HAP-1 (cell line): ENCODE data around the gene SPATA31C1.

Source experiments
- DNase-seq, 2 experiments: peaks; one replicate each; pipeline ENCODE4 v3.0.0-alpha.2; 2016 to 2020; ENCODE audit warnings: low spot score in 2 of 2
- H3K27me3 ChIP-seq: fragments of 250-450 bp; sonication (Bioruptor Pico); 2 replicates; pipeline ENCODE4 v1.5.1; 2020; ENCODE audit warnings: low read depth, mild to moderate bottlenecking, moderate library complexity
- H3K36me3 ChIP-seq: fragments of 250-450 bp; sonication (Bioruptor Pico); replicated peaks from 2 replicates; pipeline ENCODE4 v1.5.1; 2020; ENCODE audit warnings: mild to moderate bottlenecking
- H3K4me1 ChIP-seq: fragments of 250-450 bp; sonication (Bioruptor Pico); 2 replicates; pipeline ENCODE4 v1.5.1; 2020; ENCODE audit warnings: mild to moderate bottlenecking
- H3K4me3 ChIP-seq: fragments of 250-450 bp; sonication (Bioruptor Pico); 2 replicates; pipeline ENCODE4 v1.5.1; 2020; ENCODE audit warnings: mild to moderate bottlenecking, moderate library complexity
- H3K9me3 ChIP-seq: fragments of 250-450 bp; sonication (Bioruptor Pico); 2 replicates; pipeline ENCODE4 v1.5.1; 2020; ENCODE audit warnings: mild to moderate bottlenecking, moderate library complexity
- in situ Hi-C: fragments of 300-500 bp; cut with MboI; formaldehyde crosslinking; loops from 3 replicates; pipeline ENCODE4 v1.14.3; 2020; ENCODE audit warnings: low sequenced_read_pairs, inconsistent platforms, mixed read lengths

SPATA31C1 gene

GRCh38 chr9:87880683-87881082 lies 37.1 kb upstream of the SPATA31C1 start:
- no peaks in the 10 kb centered on the region for H3K27me3 ChIP-seq
- in situ Hi-C loops: no loop called here
- H3K4me3 ChIP-seq: no peak overlapping the region
- H3K4me1 ChIP-seq: no peaks in the 10 kb centered on the region
- H3K36me3 ChIP-seq: no peaks in the 10 kb centered on the region
- DNase-seq: no peak
- H3K9me3 ChIP-seq: no peaks in the 10 kb centered on the region; the same call in 1 of the 2 replicates

DNA sequence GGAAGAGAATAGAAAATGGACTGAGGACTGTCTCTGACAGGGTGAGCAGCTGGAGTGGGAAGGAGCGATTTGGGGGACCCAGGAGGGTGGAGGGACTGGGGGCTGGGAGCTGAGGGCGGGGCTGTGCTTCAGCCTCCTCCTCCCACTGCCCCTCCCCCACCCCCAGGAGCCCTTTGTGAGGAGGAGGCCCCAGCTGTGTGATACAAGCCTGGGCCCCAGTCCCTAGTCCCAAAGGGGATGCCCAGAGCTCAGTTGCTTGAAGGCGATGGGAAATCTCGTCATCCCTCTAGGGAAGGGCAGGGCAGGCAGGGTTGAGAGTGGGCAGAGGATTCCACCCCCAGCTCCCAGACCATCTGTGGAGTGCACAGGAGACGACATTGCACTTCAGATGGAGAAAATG lies 35.1 kb upstream of the SPATA31C1 start, which contains the start of gene SPATA31E1:
SPATA31E1 (plus strand) TSS at position 251 of the 400 bp plus-strand sequence; CDS start at position 266, 15 bp downstream.
- no peaks in the 10 kb centered on the region for H3K36me3 ChIP-seq
- no peaks in the 10 kb centered on the region for H3K4me1 ChIP-seq
- H3K27me3 ChIP-seq: no peaks in the 10 kb centered on the region
- H3K9me3 ChIP-seq: no peaks in the 10 kb centered on the region
- in situ Hi-C loops: no loop called here
- no peak within 1 kb of the TSS for H3K4me3 ChIP-seq
- DNase-seq: no peak

- Histone ChIP-seq H3K36me3 (no peaks in the 10 kb centered on the region), H3K4me1 (no peaks in the 10 kb centered on the region), H3K4me3 (no peak overlapping the region), H3K27me3 (no peaks in the 10 kb centered on the region), H3K9me3 (no peaks in the 10 kb centered on the region)
- no peak for DNase-seq
- in situ Hi-C loops: no loop called here
Measured at GRCh38 chr9:87883274-87883673, 34.5 kb upstream of the SPATA31C1 start.

DNA sequence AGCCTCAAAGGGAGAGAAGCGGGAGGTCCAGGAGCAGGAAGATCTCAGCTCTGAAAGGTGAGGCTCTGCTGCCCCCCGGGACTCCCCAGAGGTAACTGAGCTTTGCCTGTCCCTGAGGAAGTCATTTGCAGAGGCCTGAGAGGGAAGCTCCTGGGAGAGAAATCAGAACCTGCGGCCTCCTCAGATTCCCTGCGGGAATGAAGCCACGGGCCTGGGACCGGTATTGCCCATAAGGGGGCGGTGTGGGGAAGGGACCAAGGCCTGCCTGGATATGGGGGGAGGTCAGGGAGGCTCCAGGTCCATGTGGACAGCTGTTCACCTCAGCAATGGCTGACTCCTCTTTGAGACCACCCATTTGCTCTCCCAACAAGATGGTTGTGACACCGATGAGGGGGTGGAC lies 33.8 kb upstream of the SPATA31C1 start:
- H3K36me3 ChIP-seq: no peaks in the 10 kb centered on the region
- DNase-seq: no peak
- in situ Hi-C loops: no loop called here
- no peak overlapping the region for H3K4me3 ChIP-seq
- H3K9me3 ChIP-seq: no peaks in the 10 kb centered on the region
- no peaks in the 10 kb centered on the region for H3K27me3 ChIP-seq
- H3K4me1 ChIP-seq: no peaks in the 10 kb centered on the region

DNA sequence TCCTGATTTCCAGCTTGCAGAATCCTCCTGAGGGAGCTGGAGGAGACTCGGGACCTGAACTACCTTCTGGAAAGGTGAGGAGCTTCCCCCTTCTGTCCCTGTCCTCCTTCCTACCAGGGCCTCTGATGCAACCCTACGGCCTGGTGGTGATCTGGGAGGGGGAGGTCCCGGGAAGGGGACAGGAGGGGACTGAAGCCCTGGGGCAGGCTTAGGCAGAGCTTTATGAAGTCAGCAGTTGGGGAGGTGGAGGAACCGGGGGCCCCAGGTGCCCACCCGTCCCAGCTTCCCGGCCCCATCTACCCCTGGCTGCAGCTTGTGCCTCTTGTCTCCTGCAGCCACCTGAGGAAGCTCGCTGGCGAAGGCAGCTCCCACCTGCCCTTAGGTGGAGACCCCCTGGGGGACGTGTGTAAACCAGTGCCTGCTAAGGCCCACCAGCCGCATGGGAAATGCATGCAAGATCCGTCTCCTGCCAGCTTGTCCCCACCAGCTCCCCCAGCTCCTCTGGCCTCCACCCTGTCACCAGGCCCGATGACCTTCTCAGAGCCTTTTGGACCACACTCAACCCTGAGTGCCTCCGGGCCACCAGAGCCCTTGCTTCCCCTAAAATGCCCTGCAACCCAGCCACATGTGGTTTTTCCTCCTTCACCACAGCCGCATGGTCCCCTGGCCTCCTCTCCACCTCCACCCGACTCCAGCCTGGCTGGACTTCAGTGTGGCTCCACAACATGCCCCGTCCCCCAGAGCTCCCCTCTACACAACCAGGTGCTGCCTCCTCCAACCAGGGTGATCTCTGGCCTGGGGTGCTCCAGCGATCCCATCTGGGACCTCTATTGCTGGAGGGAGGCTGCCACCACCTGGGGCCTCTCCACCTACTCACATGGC lies 32.9 kb upstream of the SPATA31C1 start:
- in situ Hi-C loops: no loop called here
- no peaks in the 10 kb centered on the region for H3K27me3 ChIP-seq
- H3K36me3 ChIP-seq: no peaks in the 10 kb centered on the region
- H3K4me1 ChIP-seq: no peaks in the 10 kb centered on the region
- no peak overlapping the region for H3K4me3 ChIP-seq
- no peaks in the 10 kb centered on the region for H3K9me3 ChIP-seq
- DNase-seq: no peak

GRCh38 chr9:87885484-87886189 lies 32.1 kb upstream of the SPATA31C1 start:
- no peak for DNase-seq
- in situ Hi-C loops: no loop called here
- Histone ChIP-seq H3K9me3 (no peaks in the 10 kb centered on the region), H3K4me1 (no peaks in the 10 kb centered on the region), H3K27me3 (no peaks in the 10 kb centered on the region), H3K36me3 (no peaks in the 10 kb centered on the region), H3K4me3 (no peak overlapping the region)

GRCh38 chr9:87886210-87886932 lies 31.4 kb upstream of the SPATA31C1 start:
- in situ Hi-C loops: no loop called here
- no peaks in the 10 kb centered on the region for H3K27me3 ChIP-seq
- no peak for DNase-seq
- H3K4me3 ChIP-seq: no peak overlapping the region
- H3K9me3 ChIP-seq: no peaks in the 10 kb centered on the region
- no peaks in the 10 kb centered on the region for H3K4me1 ChIP-seq
- H3K36me3 ChIP-seq: no peaks in the 10 kb centered on the region

DNA sequence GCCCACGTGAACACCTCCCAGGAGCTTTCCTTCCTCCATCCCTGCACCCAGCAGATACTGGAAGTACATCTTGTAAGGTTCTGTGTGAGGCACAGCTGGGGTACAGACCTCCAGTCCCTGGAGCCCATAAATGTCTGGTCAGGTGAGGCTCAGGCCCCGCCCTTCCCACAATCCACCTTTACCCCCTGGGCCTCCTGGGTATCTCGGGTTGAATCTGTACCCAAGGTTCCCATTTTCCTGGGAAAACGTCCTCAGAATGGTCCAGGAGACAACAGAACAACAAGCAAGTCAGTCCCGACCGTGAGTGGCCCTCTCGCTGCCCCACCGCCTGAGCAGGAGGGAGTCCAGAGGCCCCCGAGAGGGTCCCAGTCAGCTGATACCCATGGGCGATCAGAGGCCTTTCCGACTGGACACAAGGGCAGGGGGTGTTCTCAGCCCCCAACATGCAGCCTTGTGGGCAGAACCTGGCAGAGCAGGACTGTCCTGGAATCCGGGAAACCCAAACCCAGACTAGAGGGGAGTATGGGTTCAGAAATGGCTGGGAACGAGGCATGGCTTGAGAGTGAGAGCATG lies 30.7 kb upstream of the SPATA31C1 start:
- in situ Hi-C loops: no loop called here
- Histone ChIP-seq H3K36me3 (no peaks in the 10 kb centered on the region), H3K9me3 (no peaks in the 10 kb centered on the region), H3K27me3 (no peaks in the 10 kb centered on the region), H3K4me1 (no peaks in the 10 kb centered on the region), H3K4me3 (no peak overlapping the region)
- DNase-seq: no peak

GRCh38 chr9:87887661-87888480 lies 29.9 kb upstream of the SPATA31C1 start:
- no peak for DNase-seq
- Histone ChIP-seq H3K9me3 (no peaks in the 10 kb centered on the region), H3K4me1 (no peaks in the 10 kb centered on the region), H3K4me3 (no peak overlapping the region), H3K36me3 (no peaks in the 10 kb centered on the region), H3K27me3 (no peaks in the 10 kb centered on the region)
- in situ Hi-C loops: no loop called here

GRCh38 chr9:87888501-87888900 lies 29.3 kb upstream of the SPATA31C1 start:
- DNase-seq: no peak
- no peaks in the 10 kb centered on the region for H3K27me3 ChIP-seq
- no peaks in the 10 kb centered on the region for H3K4me1 ChIP-seq
- in situ Hi-C loops: no loop called here
- no peaks in the 10 kb centered on the region for H3K36me3 ChIP-seq
- H3K4me3 ChIP-seq: no peak overlapping the region
- H3K9me3 ChIP-seq: no peaks in the 10 kb centered on the region

DNA sequence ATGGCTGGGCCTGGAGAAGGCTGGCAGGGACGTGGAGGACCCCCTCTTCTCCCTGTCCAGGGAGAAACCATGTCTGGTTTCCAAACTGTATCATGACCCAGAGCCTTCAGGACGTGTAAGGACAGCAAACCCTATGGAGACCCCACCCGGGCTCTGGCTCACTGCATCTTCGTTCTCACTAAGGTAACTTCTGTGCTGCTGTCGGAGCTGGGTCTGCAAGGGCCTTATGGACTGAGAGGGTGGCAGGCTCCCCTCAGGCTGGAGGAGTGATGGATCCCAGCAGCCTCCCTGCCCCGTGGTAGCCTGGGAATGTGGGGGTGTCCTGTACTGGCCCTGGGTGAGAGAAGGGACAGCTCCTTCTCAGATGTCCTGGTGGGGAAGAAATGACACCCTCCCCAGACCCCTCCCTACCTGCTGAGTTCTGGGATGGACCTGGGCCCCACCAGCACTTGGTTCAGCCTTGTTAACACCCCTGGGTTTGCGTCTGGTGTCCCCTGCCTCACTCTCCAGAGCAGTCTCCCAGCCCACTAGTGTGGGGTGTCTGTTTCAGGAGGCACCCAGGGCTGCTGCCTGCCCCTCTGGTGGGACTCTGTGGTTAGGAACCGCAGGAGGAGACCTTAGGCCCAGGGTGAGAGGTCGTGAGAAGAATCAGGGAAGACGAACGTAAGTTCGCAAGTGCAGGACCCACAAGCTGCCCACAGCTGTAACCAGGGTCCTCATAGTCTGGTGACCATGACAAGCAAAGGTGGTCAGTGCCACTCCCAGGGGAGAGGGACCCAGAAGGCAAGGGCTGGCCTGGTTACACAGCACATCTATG lies 28.5 kb upstream of the SPATA31C1 start:
- in situ Hi-C loops: no loop called here
- no peaks in the 10 kb centered on the region for H3K27me3 ChIP-seq
- no peak overlapping the region for H3K4me3 ChIP-seq

GRCh38 chr9:87889882-87890252 lies 27.9 kb upstream of the SPATA31C1 start:
- DNase-seq: no peak
- in situ Hi-C loops: no loop called here

More for the DNA sequence above, 28.5 kb upstream of the SPATA31C1 start:
- DNase-seq: no peak
- no peaks in the 10 kb centered on the region for H3K36me3 ChIP-seq
- H3K9me3 ChIP-seq: no peaks in the 10 kb centered on the region
- no peaks in the 10 kb centered on the region for H3K4me1 ChIP-seq

More at GRCh38 chr9:87889882-87890252, 27.9 kb upstream of the SPATA31C1 start:
- Histone ChIP-seq H3K4me3 (no peak overlapping the region), H3K27me3 (no peaks in the 10 kb centered on the region), H3K9me3 (no peaks in the 10 kb centered on the region), H3K36me3 (no peaks in the 10 kb centered on the region), H3K4me1 (no peaks in the 10 kb centered on the region)
